Fibroblast of skin of right quadriceps (primary cell): ENCODE results near the gene ZFR2.
A peak's percentile ranks its signal among the peaks of the same experiment; 100 is the strongest.
"Not testable (repeated sequence)": the region's sequence is repeated elsewhere in the genome, so short reads cannot be mapped to it uniquely, and the experiment has no call there.

ENCODE experiments used
- DNase-seq: peaks from one replicate; pipeline ENCODE4 v3.0.0-alpha.2; 2013

ZFR2 gene

DNA sequence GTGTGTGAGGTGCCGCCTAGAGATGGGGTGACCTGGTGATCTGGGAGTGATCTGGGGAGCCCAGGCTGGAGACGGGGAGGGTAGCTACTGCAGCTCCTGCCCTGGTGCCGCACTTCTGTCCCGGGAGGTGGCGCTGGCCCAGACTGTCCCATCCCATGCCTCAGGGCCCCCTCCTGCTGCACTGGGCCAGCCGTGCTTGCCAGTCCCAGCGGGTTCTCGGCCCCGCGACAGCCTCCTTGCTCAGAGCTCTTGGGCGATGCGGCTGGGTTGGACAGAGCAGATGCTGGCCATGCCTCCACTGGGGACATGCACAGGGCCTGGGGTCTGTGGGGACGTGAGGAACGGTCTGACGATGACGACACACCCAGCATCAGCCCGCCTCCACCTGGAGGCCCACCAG is 99.3 kb downstream of the ZFR2 start:
- DNase-seq = no peak

DNA sequence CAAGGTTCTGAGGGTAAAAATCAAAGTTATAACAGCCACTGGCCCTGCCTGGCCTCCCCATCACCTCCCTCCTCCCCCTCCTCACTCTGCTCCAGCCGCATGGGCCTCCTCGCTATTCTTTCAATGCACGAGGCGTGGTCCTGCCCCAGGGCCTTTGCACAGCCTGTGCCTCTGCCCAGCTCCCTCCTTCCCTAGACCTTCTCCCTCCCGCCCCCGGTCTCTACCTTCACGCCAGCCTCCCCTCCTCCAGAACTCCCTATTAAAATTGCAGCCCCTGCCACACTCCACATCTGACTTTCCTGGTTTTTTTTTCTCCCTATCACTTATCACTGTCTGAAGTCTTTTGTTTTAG is 100.1 kb downstream of the ZFR2 start:
- no peak for DNase-seq

DNA sequence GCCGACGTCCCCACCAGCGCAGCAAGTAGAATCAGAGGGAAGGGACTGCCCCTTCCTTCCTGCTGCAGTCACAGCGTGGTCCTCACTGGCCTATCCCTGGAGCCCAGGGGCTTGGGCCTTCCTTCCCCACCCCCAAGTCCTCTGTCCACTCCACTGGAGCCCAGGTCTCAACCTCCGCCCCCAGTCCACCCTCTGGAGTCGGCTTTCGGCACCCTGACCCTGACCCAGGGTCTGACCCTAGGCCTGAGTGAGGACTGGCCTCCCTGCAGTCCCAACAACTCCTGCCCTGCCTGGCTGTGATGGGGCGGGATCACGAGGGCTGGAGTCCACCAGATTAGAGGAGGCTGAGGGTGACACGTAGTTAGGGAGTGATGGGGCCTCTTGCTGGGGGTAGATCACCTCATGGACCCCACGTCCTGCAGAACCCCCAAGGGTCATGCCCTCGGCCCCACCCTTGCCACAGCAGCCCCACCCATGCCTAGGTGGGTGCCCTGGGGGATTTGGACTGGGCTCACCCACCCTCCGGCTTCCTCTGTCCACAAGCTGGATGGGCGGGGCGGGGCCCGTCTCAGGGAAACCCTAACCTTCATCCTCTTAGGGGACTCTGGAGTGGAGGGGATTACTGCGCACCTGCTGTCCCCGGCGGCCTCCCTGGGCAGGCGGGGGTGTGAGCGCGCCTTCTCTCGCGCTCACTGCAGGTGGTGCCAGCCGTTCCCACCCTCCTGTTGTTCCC is 100.7 kb downstream of the ZFR2 start:
- DNase-seq = no peak

- DNase-seq = no peak
Observed at GRCh38 chr19:3767050-3767449, 101.8 kb downstream of the ZFR2 start.

GRCh38 chr19:3766520-3766919 is 102.3 kb downstream of the ZFR2 start:
- no peak for DNase-seq

- not testable (repeated sequence) for DNase-seq
Observed at GRCh38 chr19:3765757-3766156, 103.1 kb downstream of the ZFR2 start.

DNA sequence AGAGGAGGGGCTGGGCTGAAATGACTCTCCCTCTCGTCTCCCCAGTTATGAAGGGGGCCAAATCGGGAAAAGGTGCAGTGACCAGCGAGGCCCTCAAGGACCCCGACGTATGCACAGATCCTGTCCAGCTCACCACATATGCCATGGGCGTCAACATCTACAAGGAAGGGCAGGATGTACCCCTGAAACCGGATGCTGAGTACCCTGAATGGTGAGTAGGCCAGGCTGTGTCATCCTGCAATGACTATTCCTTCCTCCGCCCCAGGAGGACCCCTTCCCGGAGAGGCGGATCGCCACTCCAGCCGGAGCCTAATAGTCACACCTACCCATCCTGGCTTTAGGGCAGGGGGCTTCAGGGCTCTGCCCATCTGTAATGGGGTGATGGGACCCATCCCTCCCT is 103.7 kb downstream of the ZFR2 start:
- DNase-seq = no peak

GRCh38 chr19:3762501-3763459 is 106.1 kb downstream of the ZFR2 start, which contains the start of gene MRPL54:
MRPL54 (plus strand) TSS chr19:3762682; CDS start chr19:3762701, 19 bp downstream.
- peak; percentile 98 for DNase-seq

DNA sequence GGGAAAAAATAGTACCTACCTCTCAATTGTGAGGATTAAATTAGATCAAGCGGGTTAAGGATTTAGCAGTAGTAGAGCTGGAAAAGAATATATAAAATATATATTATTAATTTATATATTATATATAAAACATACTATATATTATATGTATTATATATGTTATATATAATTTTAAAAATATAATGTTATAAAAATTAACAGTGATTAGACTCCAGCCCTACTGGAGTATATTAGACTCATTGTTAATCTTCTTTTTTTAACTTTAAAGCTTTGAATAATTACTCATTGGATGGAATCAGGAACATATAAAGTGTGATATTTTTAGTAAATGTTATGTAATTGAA is 106.7 kb downstream of the ZFR2 start:
- DNase-seq = no peak

DNA sequence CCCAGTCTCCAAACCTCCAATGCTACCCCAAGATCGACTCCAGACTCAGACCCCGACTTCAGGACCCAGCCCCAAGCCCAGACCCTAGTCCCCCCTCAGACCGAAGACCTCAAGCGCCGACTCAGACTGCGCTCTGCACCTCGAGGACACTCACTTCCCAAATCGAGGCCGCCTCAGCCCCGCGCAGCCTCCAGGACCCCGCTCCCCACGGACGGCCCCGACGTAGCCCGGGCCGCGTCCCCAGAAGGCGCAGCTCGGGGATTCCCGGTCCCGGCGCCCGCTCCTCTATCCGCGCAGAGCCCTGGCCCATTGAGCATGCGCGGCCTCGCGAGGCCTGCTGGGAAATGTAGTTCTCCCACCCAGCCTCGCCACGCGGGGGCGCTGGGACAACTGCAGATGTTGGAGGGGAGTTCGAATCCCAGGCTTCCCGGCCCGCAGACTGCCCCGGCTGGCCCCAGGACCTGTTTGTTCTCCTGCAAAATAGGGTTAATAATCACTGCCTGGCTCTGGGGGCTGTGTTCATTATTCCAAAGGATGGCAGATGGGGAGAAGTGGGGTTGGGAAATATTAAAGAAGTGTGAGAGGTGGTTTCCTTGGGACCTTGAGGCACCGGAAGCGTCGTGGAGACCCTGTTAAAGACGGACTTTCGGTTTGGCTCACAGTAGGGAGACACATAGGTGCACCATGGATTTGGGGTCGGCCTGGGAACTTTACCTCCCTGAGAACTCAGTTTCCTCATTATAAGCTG is 107.3 kb downstream of the ZFR2 start, which contains the start of gene APBA3:
APBA3 (minus strand) TSS at position 311 of the 748 bp plus-strand sequence. CDS start 1,428 bp downstream, outside the sequence.
- peak; percentile 88 for DNase-seq

- DNase-seq = no peak
Observed at GRCh38 chr19:3760871-3761361, 107.9 kb downstream of the ZFR2 start.

GRCh38 chr19:3759482-3760254 is 109.2 kb downstream of the ZFR2 start:
- no peak for DNase-seq

DNA sequence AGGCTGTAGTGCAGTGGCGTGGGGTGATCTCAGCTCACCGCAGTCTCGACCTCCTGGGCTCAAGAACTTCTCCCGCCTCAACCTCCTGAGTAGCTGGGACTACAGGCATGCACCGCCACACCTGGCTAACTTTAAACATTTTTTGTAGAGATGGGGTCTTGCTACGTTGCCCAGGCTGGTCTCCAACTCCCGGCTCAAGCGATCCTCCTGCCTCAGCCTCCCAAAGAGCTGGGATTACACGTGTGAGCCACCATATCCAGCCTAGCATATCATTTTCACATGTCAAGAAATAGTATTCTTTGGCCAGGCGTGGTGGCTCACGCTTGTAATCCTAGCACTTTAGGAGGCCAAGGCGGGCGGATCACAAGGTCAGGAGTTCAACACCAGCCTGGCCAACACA is 110.5 kb downstream of the ZFR2 start:
- not testable (repeated sequence) for DNase-seq

GRCh38 chr19:3757705-3758104 is 111.1 kb downstream of the ZFR2 start:
- DNase-seq = not testable (repeated sequence)
